Measurements from ENCODE around the gene GSK3A. TPM values are rescaled to one million over a fixed set of nuclear protein-coding genes. Genes with fewer than 3 reads are reported as not detected.

GSK3A gene
- total and polyA plus RNA-seq, 2 of the 8 experiments (the other 6 are each of a cell fraction or from before 2014, with no cell fraction given), result 55.3 to 84.0 TPM

DNA sequence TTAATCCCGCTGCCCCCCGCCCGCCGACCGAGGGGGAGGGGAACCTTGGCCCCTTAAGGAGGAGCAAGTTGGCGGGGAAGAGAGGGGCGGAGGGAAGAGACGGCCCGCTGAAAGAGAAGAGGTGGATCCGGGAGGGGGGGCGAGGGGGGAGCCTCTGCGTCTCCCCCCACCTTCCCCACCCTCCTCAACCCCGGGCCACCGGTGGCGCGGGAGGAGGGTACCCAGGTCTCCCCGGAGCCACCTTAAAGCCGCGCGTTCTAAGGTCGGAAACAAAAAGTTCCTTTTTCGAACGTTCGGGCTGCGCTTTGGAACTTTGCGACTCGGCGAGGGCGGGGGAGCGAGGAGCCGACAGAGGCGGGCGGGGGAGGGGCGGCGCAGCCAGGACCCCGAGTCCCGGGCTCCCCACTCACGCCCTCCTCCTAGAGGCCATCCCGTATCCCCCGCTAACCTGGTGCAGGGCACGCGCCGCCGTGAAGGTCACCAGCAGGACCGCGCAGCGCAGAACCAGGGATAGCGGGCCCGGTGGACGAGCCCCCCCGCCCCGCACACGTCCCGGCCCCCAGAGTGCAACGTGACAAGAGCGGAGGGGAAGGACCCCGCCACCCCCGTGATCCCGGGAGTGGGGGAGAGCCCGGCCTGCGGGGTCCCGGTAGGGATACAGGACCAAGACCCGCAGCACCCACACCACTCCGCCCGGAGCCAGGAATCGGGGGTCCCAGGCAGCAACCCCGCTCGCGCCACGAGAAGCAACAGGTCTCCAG lies 11.9 kb upstream of the GSK3A start:
- H2BK15ac ChIP-seq (ENCODE audit: low read length), result no peak overlapping the region
- no peak for TF ChIP-seq GTF2F1 (IDR thresholded peaks at IDR 0.05; ENCODE audit: borderline replicate concordance, low read depth, low read length)
- TF ChIP-seq RXRA (IDR thresholded peaks at IDR 0.05; ENCODE audit: insufficient read depth, low read depth, low read length), result no peak
- no peak for TF ChIP-seq CBX8 (IDR thresholded peaks at IDR 0.05; ENCODE audit: borderline replicate concordance, low read depth, low read length)
- TF ChIP-seq BRCA1 (IDR thresholded peaks at IDR 0.05; ENCODE audit: low read depth, low read length), result no peak
- no peak; the same call in none of the 2 replicates for TF ChIP-seq PHF8 (conservative IDR thresholded peaks at IDR 0.05; ENCODE audit: low read depth, low read length)
- no peak for TF ChIP-seq CBX5 (IDR thresholded peaks at IDR 0.05; ENCODE audit: low read depth, low read length)
- 0 out of 2 replicates have a peak, but pooled peaks have one; percentile 28 for TF ChIP-seq RBBP5 (IDR thresholded peaks at IDR 0.05; ENCODE audit: borderline replicate concordance, low read depth, low read length)
- no peak for TF ChIP-seq NRF1 (IDR thresholded peaks at IDR 0.05; ENCODE audit: low read depth, low read length)
- no peak for TF ChIP-seq JUN (IDR thresholded peaks at IDR 0.05; ENCODE audit: low read depth, low read length)
- TF ChIP-seq, protein P1, sequence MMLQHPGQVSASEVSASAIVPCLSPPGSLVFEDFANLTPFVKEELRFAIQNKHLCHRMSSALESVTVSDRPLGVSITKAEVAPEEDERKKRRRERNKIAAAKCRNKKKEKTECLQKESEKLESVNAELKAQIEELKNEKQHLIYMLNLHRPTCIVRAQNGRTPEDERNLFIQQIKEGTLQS (IDR thresholded peaks at IDR 0.05; ENCODE audit: insufficient read depth, low read depth, low read length), result no peak
- no peak for TF ChIP-seq BACH1 (IDR thresholded peaks at IDR 0.05; ENCODE audit: low read length)

More for the DNA sequence above, 11.9 kb upstream of the GSK3A start:
- FAIRE-seq (no peak), DNase-seq (ENCODE audit: low read depth in 1 of 2, low spot score in 2 of 2) (peak in 1 of 2 experiments; percentile 83)
- Histone ChIP-seq H3K4me3 (ENCODE audit: extremely low read depth in 1 of 4, insufficient read depth in 2 of 4, low read depth in 3 of 4, low read length in 4 of 4) (peak overlapping the region; percentile 71 to 99 (median 78)), H2AK5ac (ENCODE audit: low read depth, low read length) (no peak overlapping the region), H4K20me1 (replicated peaks in 1 of 2; ENCODE audit: control insufficient read depth in 1 of 2, insufficient read depth in 2 of 2, low read length in 2 of 2) (peaks cover 6 to 18% of the 10 kb centered on the region in 2 experiments), H3K14ac (ENCODE audit: insufficient read length) (no peak overlapping the region), H3K27me3 (replicated peaks in 1 of 4; ENCODE audit: control insufficient read depth in 3 of 4, extremely low read depth in 1 of 4, insufficient read depth in 3 of 4, low read length in 3 of 4) (peaks cover 0 to 3% (median 2%) of the 10 kb centered on the region in 4 experiments; a peak in 2 of 7 replicates), H2AFZ (ENCODE audit: low read length) (no peak overlapping the region), H4K8ac (ENCODE audit: extremely low read depth, insufficient read depth, low read length) (peak overlapping the region; percentile 39; the same call in 1 of the 2 replicates), H3K18ac (ENCODE audit: extremely low read depth, low read length) (peak overlapping the region; percentile 76), H3K9me3 (ENCODE audit: insufficient read depth in 2 of 2, low read depth in 1 of 2, low read length in 1 of 2) (no peaks in the 10 kb centered on the region), H3K9ac (replicated peaks in 1 of 4; ENCODE audit: extremely low read depth in 1 of 4, low read depth in 3 of 4, low read length in 3 of 4) (peak overlapping the region; percentile 71 to 81 (median 77)), H3K23me2 (ENCODE audit: low read depth, low read length) (peaks cover 13% of the 10 kb centered on the region; the same call in 1 of the 2 replicates), H2BK20ac (ENCODE audit: low read length) (no peak overlapping the region), H4K5ac (ENCODE audit: insufficient read length, low read depth, low read length) (peak overlapping the region; percentile 93), H2BK120ac (replicated peaks; ENCODE audit: low read depth, low read length) (no peak overlapping the region), H3K79me1 (ENCODE audit: low read depth, low read length) (peaks cover 15% of the 10 kb centered on the region), H2BK12ac (ENCODE audit: low read depth, low read length) (0 out of 2 replicates have a peak overlapping the region, but pooled peaks have one; percentile 39), H2BK5ac (ENCODE audit: low read depth, low read length) (peak overlapping the region; percentile 81; the same call in 1 of the 2 replicates), H3K4ac (replicated peaks; ENCODE audit: insufficient read length, low read depth, low read length) (peak overlapping the region; percentile 85), H3K23ac (ENCODE audit: insufficient read length) (no peak overlapping the region), H4K91ac (replicated peaks; ENCODE audit: insufficient read length, low read length) (peak overlapping the region; percentile 91), H3K79me2 (ENCODE audit: control insufficient read depth in 1 of 2, insufficient read depth in 2 of 2, low read length in 2 of 2) (peaks cover 4 to 33% of the 10 kb centered on the region in 2 experiments; a peak in 3 of 4 replicates), H3K36me3 (ENCODE audit: control insufficient read depth in 2 of 4, insufficient read depth in 4 of 4, low read length in 3 of 4) (peaks cover 0 to 9% (median 4%) of the 10 kb centered on the region in 4 experiments; a peak in 4 of 8 replicates), H3K56ac (replicated peaks; ENCODE audit: insufficient read length, low read depth, low read length) (peak overlapping the region; percentile 86), H3K4me2 (ENCODE audit: insufficient read depth in 1 of 2, low read depth in 2 of 2, low read length in 2 of 2) (peak overlapping the region; percentile 77 to 87), H3K27ac (ENCODE audit: low read depth, low read length) (peak overlapping the region; percentile 89), H3K4me1 (replicated peaks in 1 of 4; ENCODE audit: control insufficient read depth in 3 of 4, insufficient read depth in 4 of 4, low read length in 3 of 4) (peaks cover 11 to 29% (median 21%) of the 10 kb centered on the region in 4 experiments)
- CTCF ChIA-PET (ENCODE audit: partially characterized antibody), result no interaction called here
- POLR2A ChIA-PET (ENCODE audit: partially characterized antibody), result interaction anchor here (4.4 kb wide), 1 partner anchor 25 kb away, joined by 15 read pairs; no protein-coding TSS in a partner anchor
- 0% methylated on average over 7 of the region's 70 CpGs; no CpG with 5 or more reads in 1 of the 2 experiments for WGBS, 2 experiments (ENCODE audit: extremely low coverage in 1 of 2, insufficient coverage in 1 of 2, insufficient read length in 1 of 2, insufficient replicate concordance in 2 of 2, low coverage in 1 of 2, low lambda C conversion rate in 2 of 2, missing lambda C conversion rate in 1 of 2)
